Body of pancreas (tissue), 4 donors: Measurements from ENCODE around the gene EXOC3. TPM values are rescaled to one million over a fixed set of nuclear protein-coding genes. Genes with fewer than 3 reads are reported as not detected.

Source experiments
- ATAC-seq: fragments of 150-250 bp; one replicate; pipeline ENCODE4 v1.9.1; 2016
- DNase-seq, 4 donors: peaks; one replicate each; pipeline ENCODE4 v3.0.0-alpha.2; 2019
- H3K27ac ChIP-seq, 4 donors: fragments of 200-600 bp; sonication (generic); 1 replicate in 3 of 4; 2 replicates in 1 of 4; pipeline versions ENCODE4 v1.5.1 to v1.6.1; 2016 to 2019; ENCODE audit warnings: mild to moderate bottlenecking in 1 of 4, mixed read lengths in 1 of 4, moderate library complexity in 1 of 4
- H3K27me3 ChIP-seq, 2 donors: fragments of 200-600 bp; sonication (generic); one replicate each; pipeline ENCODE4 v1.6.0; 2016; ENCODE audit warnings: mild to moderate bottlenecking in 1 of 2
- H3K36me3 ChIP-seq, 2 donors: fragments of 200-600 bp; sonication (generic); replicated peaks in 1 of 2; 2 replicates each; pipeline ENCODE4 v1.5.1; 2016; ENCODE audit warnings: low read depth in 2 of 2; ENCODE audit not compliant: insufficient read depth in 1 of 2
- H3K4me1 ChIP-seq: fragments of 200-600 bp; sonication (generic); one replicate; pipeline ENCODE4 v1.6.0; 2016
- H3K4me3 ChIP-seq, 2 donors: fragments of 200-600 bp; sonication (generic); 1 replicate in 1 of 2; 2 replicates in 1 of 2; pipeline ENCODE4 v1.5.1; 2016 to 2019
- H3K9me3 ChIP-seq, 3 donors: fragments of 200-600 bp; sonication (generic); 1 replicate in 2 of 3; 2 replicates in 1 of 3; pipeline ENCODE4 v1.5.1; 2016
- POLR2A ChIP-seq, 3 donors: fragments of 450-650 bp; IDR thresholded peaks; one replicate each; pipeline ENCODE4 v1.6.1; 2016; ENCODE audit warnings: antibody characterized with exemption in 3 of 3, mild to moderate bottlenecking in 2 of 3
- WGBS, 2 donors: methylation state at CpG; one replicate each; pipeline ENCODE4 v1.1.5; 2017; 5-methylcytosine and 5-hydroxymethylcytosine counted together
- intact Hi-C: fragments of 100-400 bp; cut with DNase I; formaldehyde crosslinking; loops from one replicate; pipeline ENCODE4 v1.15.1; 2023
- total RNA-seq, 2 donors: library from RNA; depleted of rRNA; stranded (reverse); fragments of >200 nt; gene quantifications; one replicate each; pipeline ENCODE4 v1.1.0, GENCODE V29; 2016
- TF ChIP-seq, protein P1 (sequence below), 7 experiments: fragments of 450-650 bp in 4 of 7; fragments of 200-600 bp in 3 of 7; sonication (generic) in 3 of 7; IDR thresholded peaks; one replicate each; pipeline ENCODE4 v1.5.1; 2016 to 2019; ENCODE audit warnings: antibody characterized with exemption in 7 of 7

The EXOC3 gene
- total RNA-seq, 2 donors from 2014 or later: 32.2 to 79.1 TPM

DNA sequence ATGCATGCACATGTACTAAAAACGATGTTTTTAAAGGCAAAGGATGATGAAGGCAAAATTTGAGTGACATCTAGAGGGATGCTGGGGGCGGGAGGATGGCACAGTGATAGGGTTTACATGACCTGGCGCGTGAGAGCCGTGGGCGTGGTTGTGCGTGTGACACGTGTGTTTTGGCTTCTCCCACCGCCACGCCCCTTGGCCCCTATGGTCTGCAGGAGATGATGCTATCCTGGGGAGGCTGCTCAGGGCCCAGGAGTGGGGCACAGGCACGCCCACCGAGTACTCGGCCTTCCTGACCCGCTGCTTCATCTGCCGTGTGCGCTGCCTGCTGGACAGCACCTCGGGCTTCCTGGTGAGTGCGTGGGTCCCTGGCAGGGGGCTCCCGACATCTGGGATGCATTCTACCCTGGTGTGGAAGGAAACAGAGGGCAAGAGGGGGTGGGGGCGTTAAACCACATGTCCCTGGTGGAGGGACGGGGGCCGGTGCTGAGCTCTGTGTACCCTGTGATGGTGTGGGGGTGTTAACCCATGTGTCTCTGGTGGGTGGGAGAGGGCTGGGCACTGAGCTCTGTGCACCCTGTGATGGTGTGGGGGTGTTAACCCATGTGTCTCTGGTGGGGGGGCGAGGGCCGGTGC lies 19.2 kb upstream of the EXOC3 start:
- Histone ChIP-seq H3K27me3 (no peaks in the 10 kb centered on the region), H3K27ac (no peak overlapping the region), H3K4me3 (no peak overlapping the region), H3K9me3 (no peaks in the 10 kb centered on the region), H3K36me3 (no peaks in the 10 kb centered on the region), H3K4me1 (no peaks in the 10 kb centered on the region)
- TF ChIP-seq, protein P1, sequence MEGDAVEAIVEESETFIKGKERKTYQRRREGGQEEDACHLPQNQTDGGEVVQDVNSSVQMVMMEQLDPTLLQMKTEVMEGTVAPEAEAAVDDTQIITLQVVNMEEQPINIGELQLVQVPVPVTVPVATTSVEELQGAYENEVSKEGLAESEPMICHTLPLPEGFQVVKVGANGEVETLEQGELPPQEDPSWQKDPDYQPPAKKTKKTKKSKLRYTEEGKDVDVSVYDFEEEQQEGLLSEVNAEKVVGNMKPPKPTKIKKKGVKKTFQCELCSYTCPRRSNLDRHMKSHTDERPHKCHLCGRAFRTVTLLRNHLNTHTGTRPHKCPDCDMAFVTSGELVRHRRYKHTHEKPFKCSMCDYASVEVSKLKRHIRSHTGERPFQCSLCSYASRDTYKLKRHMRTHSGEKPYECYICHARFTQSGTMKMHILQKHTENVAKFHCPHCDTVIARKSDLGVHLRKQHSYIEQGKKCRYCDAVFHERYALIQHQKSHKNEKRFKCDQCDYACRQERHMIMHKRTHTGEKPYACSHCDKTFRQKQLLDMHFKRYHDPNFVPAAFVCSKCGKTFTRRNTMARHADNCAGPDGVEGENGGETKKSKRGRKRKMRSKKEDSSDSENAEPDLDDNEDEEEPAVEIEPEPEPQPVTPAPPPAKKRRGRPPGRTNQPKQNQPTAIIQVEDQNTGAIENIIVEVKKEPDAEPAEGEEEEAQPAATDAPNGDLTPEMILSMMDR (IDR thresholded peaks at IDR 0.05): no peak
- no peak for TF ChIP-seq POLR2A (IDR thresholded peaks at IDR 0.05)
- ATAC-seq (no peak), DNase-seq (no peak)
- intact Hi-C loops: no loop called here
- WGBS, 2 donors: 76 to 79% methylated on average over 14 to 24 of the region's 24 CpGs

DNA sequence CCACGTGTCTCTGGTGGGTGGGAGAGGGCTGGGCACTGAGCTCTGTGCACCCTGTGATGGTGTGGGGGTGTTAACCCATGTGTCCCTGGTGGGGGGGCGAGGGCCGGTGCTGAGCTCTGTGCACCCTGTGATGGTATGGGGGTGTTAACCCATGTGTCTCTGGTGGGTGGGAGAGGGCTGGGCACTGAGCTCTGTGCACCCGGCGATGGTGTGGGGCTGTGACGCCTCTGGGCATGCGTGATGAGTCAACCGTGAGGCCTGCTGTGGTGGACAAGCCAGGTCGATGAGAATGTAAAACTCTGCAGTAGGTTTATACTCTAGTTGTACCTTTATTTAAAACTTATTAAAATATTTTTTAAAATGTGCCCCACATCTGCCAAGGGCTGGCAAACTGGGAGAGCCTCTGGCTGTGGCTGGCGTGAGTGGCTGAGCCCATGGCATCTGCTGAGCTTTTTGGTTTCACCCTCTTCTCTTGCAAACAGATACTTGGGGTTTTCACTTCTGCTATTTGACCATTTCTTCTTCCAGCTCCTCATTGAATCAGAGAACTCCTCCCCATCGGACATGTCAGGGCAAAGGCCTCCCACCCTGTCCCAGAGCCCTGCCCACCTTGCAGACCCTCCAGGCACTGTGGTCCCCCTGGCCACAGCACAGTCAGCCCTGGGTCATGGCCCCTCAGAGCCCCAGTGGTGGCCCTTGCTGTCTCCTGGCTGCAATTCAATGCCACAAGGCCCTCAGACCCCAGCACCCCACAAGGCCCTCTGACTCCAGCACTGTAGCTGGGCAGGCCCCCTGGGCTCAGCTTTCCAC lies 18.5 kb upstream of the EXOC3 start:
- H3K27me3 ChIP-seq: no peaks in the 10 kb centered on the region
- H3K27ac ChIP-seq: no peak overlapping the region
- DNase-seq (no peak), ATAC-seq (no peak)
- H3K4me3 ChIP-seq: no peak overlapping the region
- H3K4me1 ChIP-seq: no peaks in the 10 kb centered on the region
- H3K36me3 ChIP-seq: no peaks in the 10 kb centered on the region
- no peaks in the 10 kb centered on the region for H3K9me3 ChIP-seq
- WGBS, 2 donors: 64 to 73% methylated on average over 8 to 11 of the region's 11 CpGs
- intact Hi-C loops: no loop called here
- TF ChIP-seq, protein P1 (IDR thresholded peaks at IDR 0.05): no peak
- TF ChIP-seq POLR2A (IDR thresholded peaks at IDR 0.05): no peak

DNA sequence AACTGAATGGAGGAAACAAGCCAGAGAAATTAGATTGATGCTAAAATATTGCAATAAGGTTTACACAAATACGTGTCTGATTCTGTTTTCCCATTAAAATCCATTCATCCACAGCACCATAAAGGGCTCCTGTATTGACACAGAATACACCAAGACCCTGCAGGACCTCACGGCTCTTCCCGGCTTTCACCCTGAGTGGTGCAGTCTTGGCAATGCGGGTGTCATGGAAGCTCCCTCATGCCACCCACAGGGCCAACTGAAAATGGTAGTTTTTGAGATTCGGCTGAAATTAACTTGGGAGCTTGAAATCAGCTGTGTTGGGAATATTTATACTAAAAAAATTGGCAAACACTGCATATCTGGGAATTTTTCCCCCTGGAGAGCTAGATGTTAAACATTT lies 17.3 kb upstream of the EXOC3 start:
- Histone ChIP-seq H3K36me3 (no peaks in the 10 kb centered on the region), H3K4me3 (no peak overlapping the region), H3K9me3 (no peaks in the 10 kb centered on the region), H3K27ac (no peak overlapping the region), H3K27me3 (no peaks in the 10 kb centered on the region), H3K4me1 (no peaks in the 10 kb centered on the region)
- intact Hi-C loops: no loop called here
- no peak for DNase-seq
- WGBS, 2 donors: 22 to 41% methylated on average over 5 of the region's 5 CpGs
- ATAC-seq: no peak
- TF ChIP-seq, protein P1 (IDR thresholded peaks at IDR 0.05): peak in 1 of 7 experiments; percentile 22
- no peak for TF ChIP-seq POLR2A (IDR thresholded peaks at IDR 0.05)

DNA sequence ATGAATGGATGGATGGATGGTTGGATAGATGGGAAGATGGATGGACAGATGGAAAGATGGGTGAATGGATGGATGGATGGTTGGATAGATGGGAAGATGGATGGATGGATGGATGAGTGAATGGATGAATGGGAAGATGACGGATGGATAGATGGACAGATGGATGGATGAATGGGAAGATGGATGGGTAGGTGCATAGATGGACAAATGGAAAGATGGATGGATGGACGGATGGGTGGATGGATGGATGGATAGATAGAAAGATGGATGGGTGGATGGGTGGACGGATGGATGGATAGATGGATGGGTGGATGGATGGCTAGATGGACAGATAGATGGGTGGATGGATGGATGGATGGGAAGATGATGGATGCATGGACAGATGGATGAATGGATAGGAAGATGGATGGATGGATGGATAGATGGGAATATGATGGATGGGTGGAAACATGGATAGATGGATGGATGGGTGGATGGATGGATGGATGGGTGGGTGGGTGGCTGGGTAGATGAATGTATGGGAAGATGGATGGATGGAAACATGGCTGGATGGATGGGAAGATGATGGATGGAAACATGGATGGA lies 16.5 kb upstream of the EXOC3 start:
- 51 to 55% methylated on average over 3 of the region's 3 CpGs for WGBS, 2 donors
- no peak for TF ChIP-seq POLR2A (IDR thresholded peaks at IDR 0.05)
- TF ChIP-seq, protein P1 (IDR thresholded peaks at IDR 0.05): no peak
- intact Hi-C loops: no loop called here

More for the DNA sequence above, 16.5 kb upstream of the EXOC3 start:
- Histone ChIP-seq H3K9me3 (no peaks in the 10 kb centered on the region), H3K4me1 (no peaks in the 10 kb centered on the region), H3K36me3 (no peaks in the 10 kb centered on the region), H3K27me3 (no peaks in the 10 kb centered on the region), H3K4me3 (no peak overlapping the region), H3K27ac (no peak overlapping the region)
- ATAC-seq: no peak
- no peak for DNase-seq
